ENCODE data around the gene ZNF593OS. TPM values are rescaled to one million over a fixed set of nuclear protein-coding genes. Genes with fewer than 3 reads are reported as not detected.

Gene ZNF593OS
- total and polyA plus RNA-seq, 2 donors (not counting 3 experiments of a cell fraction or from before 2014, with no cell fraction given), result not detected

DNA sequence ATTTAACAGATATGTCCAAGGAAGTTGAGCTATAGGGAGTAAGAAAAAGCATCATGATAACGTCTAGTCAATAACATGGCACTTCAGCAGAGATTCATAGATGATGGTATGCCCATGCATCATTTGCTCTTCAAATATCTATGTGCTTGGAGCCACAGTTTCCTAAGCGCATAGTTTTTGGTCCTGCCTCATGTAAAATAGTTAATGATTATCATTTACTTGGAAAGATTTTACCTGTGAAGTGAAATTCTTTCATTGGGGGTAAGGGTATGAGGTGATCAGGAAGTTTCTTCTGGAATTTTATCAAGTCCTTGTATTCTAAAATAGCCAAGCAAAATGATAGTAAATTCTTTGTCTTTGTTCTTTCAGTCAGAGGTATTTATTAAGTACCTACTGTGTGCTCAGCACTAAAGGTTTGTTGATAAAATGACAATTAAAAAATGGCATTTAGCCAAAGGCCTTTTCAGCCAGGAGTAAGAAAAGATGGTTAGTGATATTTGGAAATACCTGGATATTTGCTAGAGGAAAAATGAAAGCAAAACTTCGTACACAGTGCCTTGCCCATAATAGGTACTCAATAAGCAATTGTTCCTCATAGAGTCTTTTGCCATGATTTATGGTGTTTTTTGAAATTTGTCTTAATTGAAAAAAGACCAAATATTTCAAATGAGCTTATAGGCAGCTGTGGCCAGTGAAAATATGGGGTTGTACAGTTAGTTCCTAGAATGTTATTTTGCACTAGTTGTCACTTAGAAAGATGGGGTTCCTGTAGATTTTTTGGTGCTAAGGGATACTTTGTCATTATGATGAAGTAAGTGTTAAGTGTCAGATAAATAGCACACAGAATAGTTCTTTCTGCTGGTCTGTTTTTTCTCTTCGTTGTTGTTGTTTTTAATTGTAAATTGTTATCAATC is 47.0 kb downstream of the ZNF593OS start:
- Histone ChIP-seq H3K4me1 (ENCODE audit: control insufficient read depth, extremely low read depth, insufficient read depth, low read length) (peaks cover 16% of the 10 kb centered on the region), H3K9me1 (replicated peaks; ENCODE audit: control insufficient read depth, extremely low read depth, insufficient read depth, low read length) (peaks cover 2% of the 10 kb centered on the region), H3K9ac (replicated peaks; ENCODE audit: extremely low read depth, insufficient read depth, low read length) (no peak overlapping the region), H3K4me3 (replicated peaks in 1 of 3; ENCODE audit: insufficient read depth in 1 of 3, low read depth in 1 of 3, low read length in 3 of 3) (no peak overlapping the region), H4K20me1 (replicated peaks; ENCODE audit: control insufficient read depth, extremely low read depth, insufficient read depth, low read length) (no peaks in the 10 kb centered on the region), H3K36me3 (ENCODE audit: control insufficient read depth in 2 of 2, extremely low read depth in 1 of 2, insufficient read depth in 2 of 2, low read length in 2 of 2) (peaks cover 0 to 2% of the 10 kb centered on the region in 2 experiments), H3K4me2 (ENCODE audit: insufficient read depth, low read length) (no peak overlapping the region), H3K79me2 (ENCODE audit: control insufficient read depth, insufficient read depth, low read length) (no peaks in the 10 kb centered on the region), H2AFZ (ENCODE audit: low read depth, low read length) (no peak overlapping the region), H3K9me3 (replicated peaks; ENCODE audit: control insufficient read depth, insufficient read depth, low read length) (no peaks in the 10 kb centered on the region), H3K27me3 (ENCODE audit: control insufficient read depth in 2 of 2, insufficient read depth in 2 of 2, low read length in 2 of 2) (no peaks in the 10 kb centered on the region), H3K27ac (ENCODE audit: insufficient read depth, low read depth, low read length) (no peak overlapping the region)
- FAIRE-seq (no peak), DNase-seq (ENCODE audit: low read depth, low spot score) (no peak)
- ChIA-PET CTCF (interaction anchor here (0.6 to 7.7 kb wide), 4 partner anchors 14 to 239 kb away, joined by 3 to 47 read pairs (median 20); no protein-coding TSS in a partner anchor), POLR2A (no interaction called here)
- no TSS peak for BruUV-seq (replicated peaks)
- intact Hi-C loops (cut with micrococcal nuclease) (no loop called here), dilution Hi-C loops (cut with MboI; ENCODE audit: extremely low pct_ligation_motif_present, low sequenced_read_pairs) (no loop called here)
- TF ChIP-seq POLR2A (IDR thresholded peaks at IDR 0.05; ENCODE audit: low read depth, low read length), result no peak
- TF ChIP-seq, protein P1, sequence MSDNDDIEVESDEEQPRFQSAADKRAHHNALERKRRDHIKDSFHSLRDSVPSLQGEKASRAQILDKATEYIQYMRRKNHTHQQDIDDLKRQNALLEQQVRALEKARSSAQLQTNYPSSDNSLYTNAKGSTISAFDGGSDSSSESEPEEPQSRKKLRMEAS (IDR thresholded peaks at IDR 0.05; ENCODE audit: insufficient read depth, insufficient read length), result no peak
- TF ChIP-seq POLR2AphosphoS5 (IDR thresholded peaks at IDR 0.05; ENCODE audit: insufficient read depth, low read depth, low read length), result no peak
- TF ChIP-seq EZH2 (IDR thresholded peaks at IDR 0.05; ENCODE audit: borderline replicate concordance, low read depth, low read length, severe bottlenecking), result no peak
- TF ChIP-seq GATA2 (IDR thresholded peaks at IDR 0.05; ENCODE audit: insufficient read depth, insufficient read length, low read depth, low read length), result no peak
- no peak for TF ChIP-seq JUN (IDR thresholded peaks at IDR 0.05; ENCODE audit: borderline replicate concordance, insufficient read depth, insufficient read length, low read depth)
- TF ChIP-seq, protein P2, sequence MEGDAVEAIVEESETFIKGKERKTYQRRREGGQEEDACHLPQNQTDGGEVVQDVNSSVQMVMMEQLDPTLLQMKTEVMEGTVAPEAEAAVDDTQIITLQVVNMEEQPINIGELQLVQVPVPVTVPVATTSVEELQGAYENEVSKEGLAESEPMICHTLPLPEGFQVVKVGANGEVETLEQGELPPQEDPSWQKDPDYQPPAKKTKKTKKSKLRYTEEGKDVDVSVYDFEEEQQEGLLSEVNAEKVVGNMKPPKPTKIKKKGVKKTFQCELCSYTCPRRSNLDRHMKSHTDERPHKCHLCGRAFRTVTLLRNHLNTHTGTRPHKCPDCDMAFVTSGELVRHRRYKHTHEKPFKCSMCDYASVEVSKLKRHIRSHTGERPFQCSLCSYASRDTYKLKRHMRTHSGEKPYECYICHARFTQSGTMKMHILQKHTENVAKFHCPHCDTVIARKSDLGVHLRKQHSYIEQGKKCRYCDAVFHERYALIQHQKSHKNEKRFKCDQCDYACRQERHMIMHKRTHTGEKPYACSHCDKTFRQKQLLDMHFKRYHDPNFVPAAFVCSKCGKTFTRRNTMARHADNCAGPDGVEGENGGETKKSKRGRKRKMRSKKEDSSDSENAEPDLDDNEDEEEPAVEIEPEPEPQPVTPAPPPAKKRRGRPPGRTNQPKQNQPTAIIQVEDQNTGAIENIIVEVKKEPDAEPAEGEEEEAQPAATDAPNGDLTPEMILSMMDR (IDR thresholded peaks at IDR 0.05; ENCODE audit: extremely low read depth in 1 of 2, insufficient read depth in 1 of 2, low read depth in 1 of 2, low read length in 2 of 2), result no peak
- TF ChIP-seq MYC (IDR thresholded peaks at IDR 0.05; ENCODE audit: low read depth, low read length), result no peak
- no peak for TF ChIP-seq FOS (IDR thresholded peaks at IDR 0.05; ENCODE audit: borderline replicate concordance, insufficient read depth, low read length)

All from endothelial cell of umbilical vein (primary cell).